GM12878 (cell line): ENCODE data around the gene DDX20. TPM values are rescaled to one million over a fixed set of nuclear protein-coding genes. Genes with fewer than 3 reads are reported as not detected.

ENCODE experiments used
- ATAC-seq: fragments of 200-7000 bp; cut with Tn5 transposase; 3 replicates; pipeline ENCODE4 v1.9.1; 2020; ENCODE audit warnings: mild to moderate bottlenecking, moderate library complexity
- BruUV-seq: library from RNA; stranded (reverse); fragments of 400-500 nt; replicated peaks from 2 replicates; lab custom pipeline; 2021; lab: Mats Ljungman, UMichigan
- CTCF ChIA-PET: fragments of 300-600 bp; sonication (Branson Sonifier 250); formaldehyde crosslinking; extraction: SDS; loops from one replicate; lab custom pipeline; 2021; ENCODE audit warnings: inconsistent platforms; lab: Yijun Ruan, JAX
- POLR2A ChIA-PET: fragments of 350-600 bp; formaldehyde crosslinking; extraction: SDS; loops from one replicate; lab custom pipeline; 2021; ENCODE audit warnings: inconsistent platforms; lab: Charles Lee
- RAD21 ChIA-PET: fragments of 300-600 bp; sonication (Branson Sonifier 250); formaldehyde crosslinking; loops from one replicate; lab custom pipeline; 2023; ENCODE audit warnings: antibody characterized with exemption; ENCODE audit not compliant: unreplicated experiment; lab: Charles Lee
- SMC1A ChIA-PET: fragments of 300-600 bp; sonication (Branson Sonifier 250); formaldehyde crosslinking; loops from one replicate; lab custom pipeline; 2023; ENCODE audit not compliant: unreplicated experiment, uncharacterized antibody; lab: Charles Lee
- DNase-seq: peaks from one replicate; pipeline ENCODE4 v3.0.0-alpha.2; 2011; ENCODE audit warnings: low read depth, low spot score
- FAIRE-seq: peaks from 3 replicates; lab custom pipeline; 2011; peaks lifted over from hg19 to GRCh38; lab: Jason Lieb, UNC
- H2AFZ ChIP-seq: 2 replicates; pipeline ENCODE4 v1.6.0; 2011; ENCODE audit warnings: low read depth, low read length, control low read depth; ENCODE audit not compliant: control insufficient read depth
- H3K27ac ChIP-seq: 2 replicates; pipeline ENCODE4 v1.5.1; 2011; ENCODE audit warnings: control low read depth; ENCODE audit not compliant: control insufficient read depth, insufficient read depth
- H3K27me3 ChIP-seq, 2 experiments: replicated peaks in 1 of 2; 2 replicates each; pipeline versions ENCODE4 v1.6.0 to v1.6.1; 2011; ENCODE audit warnings: low read length in 1 of 2; ENCODE audit not compliant: control insufficient read depth in 2 of 2, insufficient read depth in 2 of 2
- H3K36me3 ChIP-seq, 2 experiments: 2 replicates each; pipeline ENCODE4 v1.5.1; 2011; ENCODE audit warnings: low read length in 1 of 2; ENCODE audit not compliant: control insufficient read depth in 2 of 2, insufficient read depth in 2 of 2
- H3K4me1 ChIP-seq: 2 replicates; pipeline ENCODE4 v1.6.1; 2011; ENCODE audit warnings: mild to moderate bottlenecking, low read length, moderate library complexity, mixed read lengths; ENCODE audit not compliant: control insufficient read depth, insufficient read depth
- H3K4me2 ChIP-seq: 2 replicates; pipeline ENCODE4 v1.6.0; 2011; ENCODE audit warnings: control low read depth; ENCODE audit not compliant: control insufficient read depth, insufficient read depth
- H3K4me3 ChIP-seq: fragments of 200-600 bp; sonication (generic); 2 replicates; pipeline ENCODE4 v1.5.1; 2016
- H3K79me2 ChIP-seq: 2 replicates; pipeline ENCODE4 v1.6.0; 2011; ENCODE audit warnings: low read length; ENCODE audit not compliant: control insufficient read depth, insufficient read depth
- H3K9ac ChIP-seq: 2 replicates; pipeline ENCODE4 v1.8.0; 2011; ENCODE audit warnings: low read length, control low read depth, mixed read lengths; ENCODE audit not compliant: control insufficient read depth, insufficient read depth
- H3K9me3 ChIP-seq: replicated peaks from 3 replicates; pipeline ENCODE4 v1.5.1; 2011; ENCODE audit warnings: mild to moderate bottlenecking, low read length; ENCODE audit not compliant: control insufficient read depth, insufficient read depth
- H4K20me1 ChIP-seq: 2 replicates; pipeline ENCODE4 v1.6.0; 2011; ENCODE audit not compliant: control insufficient read depth, insufficient read depth
- DPF2 ChIP-seq: fragments of 450-650 bp; IDR thresholded peaks from 2 replicates; pipeline ENCODE4 v1.6.1; 2017; ENCODE audit warnings: mild to moderate bottlenecking
- EED ChIP-seq: sonication (generic); IDR thresholded peaks from 2 replicates; pipeline ENCODE4 v1.6.1; 2016; ENCODE audit warnings: antibody characterized with exemption, low read depth
- JUND ChIP-seq: IDR thresholded peaks from 2 replicates; pipeline ENCODE4 v1.6.1; 2012; ENCODE audit warnings: low read depth, mild to moderate bottlenecking, low read length, improper control_type of control experiment, moderate library complexity
- PML ChIP-seq: IDR thresholded peaks from 2 replicates; pipeline ENCODE4 v1.6.1; 2012; ENCODE audit warnings: low read length, inconsistent platforms
- POLR2A ChIP-seq: IDR thresholded peaks from 2 replicates; pipeline ENCODE4 v1.6.1; 2011; ENCODE audit warnings: low read depth, mild to moderate bottlenecking, low read length
- POU2F2 ChIP-seq: IDR thresholded peaks from 3 replicates; pipeline ENCODE4 v1.6.1; 2011; ENCODE audit warnings: low read depth, mild to moderate bottlenecking, low read length, borderline replicate concordance
- RAD21 ChIP-seq: IDR thresholded peaks from 2 replicates; pipeline ENCODE4 v1.6.1; 2011; ENCODE audit warnings: mild to moderate bottlenecking, low read depth, low read length, moderate library complexity; ENCODE audit not compliant: insufficient read depth
- RFX5 ChIP-seq: IDR thresholded peaks from 2 replicates; pipeline ENCODE4 v1.6.1; 2011; ENCODE audit warnings: low read depth, low read length, improper control_type of control experiment
- RUNX3 ChIP-seq: IDR thresholded peaks from 2 replicates; pipeline ENCODE4 v1.6.1; 2012; ENCODE audit warnings: low read length, inconsistent platforms
- SP1 ChIP-seq: IDR thresholded peaks from one replicate; pipeline ENCODE4 v1.6.1; 2011; ENCODE audit warnings: low read depth, low read length
- WGBS: methylation state at CpG from one replicate; pipeline ENCODE4 v1.1.6; 2016; ENCODE audit warnings: low lambda C conversion rate; ENCODE audit not compliant: insufficient replicate concordance, insufficient coverage; ENCODE audit errors: missing lambda C conversion rate; 5-methylcytosine and 5-hydroxymethylcytosine counted together
- in situ Hi-C: fragments of 300-500 bp; cut with MboI; formaldehyde crosslinking; loops from 9 replicates; pipeline ENCODE4 v1.14.3; 2018; ENCODE audit warnings: mixed read lengths
- intact Hi-C: fragments of 100-400 bp; cut with micrococcal nuclease; formaldehyde crosslinking; loops from one replicate; pipeline ENCODE4 v1.14.2; 2022; ENCODE audit not compliant: unreplicated experiment
- polyA plus RNA-seq, 11 experiments: library from polyadenylated mRNA; depleted of rRNA in 4 of 11; unstranded in 6 of 11; stranded (reverse) in 5 of 11; fragments of >200 nt; fragmentation: Nextera tagmentation in 4 of 11; fragmentation: Illumina TruSeq in 1 of 11; extraction: Ambion mirVana in 4 of 11; extraction: Trizol in 1 of 11; gene quantifications; 1 replicate in 1 of 11; 2 replicates in 10 of 11; pipeline versions ENCODE4 v1.2.1 to v1.2.3, GENCODE V29; 2011 to 2016; ENCODE audit warnings: inconsistent platforms in 2 of 11, missing spikeins in 2 of 11, low read depth in 1 of 11
- total RNA-seq, 4 experiments: library from RNA; depleted of rRNA in 3 of 4; stranded (reverse); fragments of >200 nt in 3 of 4; fragmentation: Illumina TruSeq in 1 of 4; extraction: Trizol in 1 of 4; gene quantifications; 2 replicates each; pipeline versions ENCODE4 v1.2.1 to v1.2.3, GENCODE V29; 2013 to 2021
- TF ChIP-seq, protein P1 (sequence below): fragments of 450-650 bp; IDR thresholded peaks from 2 replicates; pipeline ENCODE4 v1.6.1; 2017; ENCODE audit warnings: low read depth, mild to moderate bottlenecking, moderate library complexity
- TF ChIP-seq, protein P2 (sequence below): fragments of 450-650 bp; IDR thresholded peaks from 2 replicates; pipeline ENCODE4 v1.6.1; 2017; ENCODE audit warnings: antibody characterized with exemption, mild to moderate bottlenecking, moderate library complexity
- TF ChIP-seq, protein P3 (sequence below), 3 experiments: IDR thresholded peaks in 2 of 3; conservative IDR thresholded peaks in 1 of 3; 2 replicates each; pipeline ENCODE4 v1.5.1; 2011; ENCODE audit warnings: low read depth in 3 of 3, low read length in 3 of 3, mild to moderate bottlenecking in 3 of 3, control low read depth in 2 of 3, moderate library complexity in 2 of 3, inconsistent platforms in 1 of 3, mixed read lengths in 1 of 3; ENCODE audit not compliant: control insufficient read depth in 2 of 3, insufficient read depth in 1 of 3; ENCODE audit errors: extremely low read depth in 1 of 3

Gene DDX20
- total and polyA plus RNA-seq, 10 of the 15 experiments (the other 5 are each of a cell fraction or from before 2014, with no cell fraction given), result 7.2 to 30.6 (median 25.1) TPM

DNA sequence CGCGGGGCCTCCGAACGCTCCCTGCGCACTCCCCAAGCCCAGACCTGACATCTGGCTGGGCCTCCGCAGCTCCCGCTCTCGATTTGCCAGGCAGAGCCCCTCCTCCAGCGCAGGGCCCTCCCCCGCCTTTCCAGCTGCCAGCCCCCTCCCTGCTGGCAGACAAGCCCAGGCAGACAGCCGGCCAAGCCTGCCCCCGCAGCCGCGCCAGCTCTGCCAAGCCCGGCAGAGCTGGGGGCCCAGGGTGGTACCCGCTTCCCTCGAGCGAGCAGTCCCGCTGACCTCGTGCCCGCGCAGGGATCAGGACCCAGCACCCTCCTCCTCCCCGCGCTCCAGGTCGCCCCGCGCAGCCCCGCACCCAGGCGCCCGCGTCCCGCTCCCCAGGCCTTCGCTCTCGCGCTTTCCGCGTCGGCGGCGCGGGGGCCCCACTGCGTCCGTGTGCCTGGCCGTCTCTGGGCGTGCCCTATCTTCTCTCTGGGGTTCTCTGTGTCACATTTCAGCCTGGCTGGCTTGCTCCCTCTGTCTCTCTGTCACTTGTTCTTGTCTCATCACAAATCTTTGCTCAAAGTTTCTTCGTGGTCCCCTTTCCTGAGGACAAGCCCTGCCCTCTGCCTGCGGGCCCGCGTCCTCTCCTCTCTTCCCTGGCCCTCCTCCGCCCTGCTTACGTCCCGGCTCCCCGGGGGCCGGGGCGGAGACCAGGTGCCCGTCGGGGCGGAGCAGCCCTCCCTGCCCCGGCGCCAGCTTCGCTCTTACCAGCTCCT is 17.1 kb upstream of the DDX20 start (continued):
- TF ChIP-seq, protein P1, sequence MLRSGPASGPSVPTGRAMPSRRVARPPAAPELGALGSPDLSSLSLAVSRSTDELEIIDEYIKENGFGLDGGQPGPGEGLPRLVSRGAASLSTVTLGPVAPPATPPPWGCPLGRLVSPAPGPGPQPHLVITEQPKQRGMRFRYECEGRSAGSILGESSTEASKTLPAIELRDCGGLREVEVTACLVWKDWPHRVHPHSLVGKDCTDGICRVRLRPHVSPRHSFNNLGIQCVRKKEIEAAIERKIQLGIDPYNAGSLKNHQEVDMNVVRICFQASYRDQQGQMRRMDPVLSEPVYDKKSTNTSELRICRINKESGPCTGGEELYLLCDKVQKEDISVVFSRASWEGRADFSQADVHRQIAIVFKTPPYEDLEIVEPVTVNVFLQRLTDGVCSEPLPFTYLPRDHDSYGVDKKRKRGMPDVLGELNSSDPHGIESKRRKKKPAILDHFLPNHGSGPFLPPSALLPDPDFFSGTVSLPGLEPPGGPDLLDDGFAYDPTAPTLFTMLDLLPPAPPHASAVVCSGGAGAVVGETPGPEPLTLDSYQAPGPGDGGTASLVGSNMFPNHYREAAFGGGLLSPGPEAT, result no peak
- no peak for TF ChIP-seq JUND
- no peak for TF ChIP-seq RAD21

DNA sequence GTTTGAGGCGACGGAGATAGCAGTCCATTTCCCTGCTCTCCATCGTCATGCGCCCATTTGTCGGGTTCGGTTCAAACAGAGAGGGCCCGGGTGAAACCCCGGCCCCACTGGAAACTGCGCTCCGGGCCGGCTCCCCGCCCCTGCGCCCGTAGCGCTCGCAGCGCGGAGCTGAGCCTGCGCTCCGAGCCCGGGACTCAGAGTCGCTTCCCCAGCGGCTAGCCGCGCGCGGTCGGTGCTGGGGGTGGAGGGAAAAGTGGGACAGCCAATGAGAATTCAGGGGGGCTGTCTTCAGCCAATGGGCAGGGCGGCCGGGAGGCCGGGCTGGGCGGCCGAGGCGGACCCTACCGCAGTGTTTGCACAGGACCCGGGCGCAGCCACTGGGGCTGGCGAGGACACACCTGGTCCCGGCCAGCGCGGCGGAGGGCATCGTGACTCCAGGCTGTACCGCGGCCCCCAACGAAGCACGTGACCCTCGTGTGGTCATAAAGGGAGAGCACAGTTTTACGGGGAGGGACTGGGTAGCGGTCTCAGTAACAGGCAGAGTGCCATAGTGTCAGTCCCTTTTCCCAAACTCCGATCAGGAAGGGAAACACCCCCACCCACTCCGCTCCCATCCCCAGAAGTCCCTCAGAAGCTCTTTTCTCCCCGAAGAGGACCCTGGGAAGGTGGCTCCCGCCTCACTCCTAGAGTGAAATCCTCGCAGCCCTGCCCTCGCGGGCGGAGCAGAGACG is 16.3 kb upstream of the DDX20 start, which contains the start of gene INKA2:
Gene INKA2 (minus strand): TSS at position 202 of the 731 bp plus-strand sequence. CDS start 153 bp downstream, at position 49.
- POLR2A ChIA-PET, result interaction anchor here (0.6 to 2.2 kb wide), 9 partner anchors 8 to 261 kb away, joined by 3 to 6 read pairs (median 3); no protein-coding TSS in a partner anchor
- peak within 1 kb of the TSS; percentile 85 for H2AFZ ChIP-seq
- peak; percentile 59 for FAIRE-seq
- TF ChIP-seq, protein P2, sequence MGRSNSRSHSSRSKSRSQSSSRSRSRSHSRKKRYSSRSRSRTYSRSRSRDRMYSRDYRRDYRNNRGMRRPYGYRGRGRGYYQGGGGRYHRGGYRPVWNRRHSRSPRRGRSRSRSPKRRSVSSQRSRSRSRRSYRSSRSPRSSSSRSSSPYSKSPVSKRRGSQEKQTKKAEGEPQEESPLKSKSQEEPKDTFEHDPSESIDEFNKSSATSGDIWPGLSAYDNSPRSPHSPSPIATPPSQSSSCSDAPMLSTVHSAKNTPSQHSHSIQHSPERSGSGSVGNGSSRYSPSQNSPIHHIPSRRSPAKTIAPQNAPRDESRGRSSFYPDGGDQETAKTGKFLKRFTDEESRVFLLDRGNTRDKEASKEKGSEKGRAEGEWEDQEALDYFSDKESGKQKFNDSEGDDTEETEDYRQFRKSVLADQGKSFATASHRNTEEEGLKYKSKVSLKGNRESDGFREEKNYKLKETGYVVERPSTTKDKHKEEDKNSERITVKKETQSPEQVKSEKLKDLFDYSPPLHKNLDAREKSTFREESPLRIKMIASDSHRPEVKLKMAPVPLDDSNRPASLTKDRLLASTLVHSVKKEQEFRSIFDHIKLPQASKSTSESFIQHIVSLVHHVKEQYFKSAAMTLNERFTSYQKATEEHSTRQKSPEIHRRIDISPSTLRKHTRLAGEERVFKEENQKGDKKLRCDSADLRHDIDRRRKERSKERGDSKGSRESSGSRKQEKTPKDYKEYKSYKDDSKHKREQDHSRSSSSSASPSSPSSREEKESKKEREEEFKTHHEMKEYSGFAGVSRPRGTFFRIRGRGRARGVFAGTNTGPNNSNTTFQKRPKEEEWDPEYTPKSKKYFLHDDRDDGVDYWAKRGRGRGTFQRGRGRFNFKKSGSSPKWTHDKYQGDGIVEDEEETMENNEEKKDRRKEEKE, result no peak
- TF ChIP-seq RUNX3 (peak; percentile 16; the same call in 1 of the 2 replicates), SP1 (peak; percentile 82), POLR2A (peak; percentile 41; the same call in 1 of the 2 replicates), DPF2 (peak; percentile 11; the same call in 1 of the 2 replicates), EED (no peak; the same call in 1 of the 2 replicates), PML (no peak), RFX5 (peak; percentile 55; the same call in 1 of the 2 replicates), POU2F2 (no peak)
- TF ChIP-seq, protein P3, sequence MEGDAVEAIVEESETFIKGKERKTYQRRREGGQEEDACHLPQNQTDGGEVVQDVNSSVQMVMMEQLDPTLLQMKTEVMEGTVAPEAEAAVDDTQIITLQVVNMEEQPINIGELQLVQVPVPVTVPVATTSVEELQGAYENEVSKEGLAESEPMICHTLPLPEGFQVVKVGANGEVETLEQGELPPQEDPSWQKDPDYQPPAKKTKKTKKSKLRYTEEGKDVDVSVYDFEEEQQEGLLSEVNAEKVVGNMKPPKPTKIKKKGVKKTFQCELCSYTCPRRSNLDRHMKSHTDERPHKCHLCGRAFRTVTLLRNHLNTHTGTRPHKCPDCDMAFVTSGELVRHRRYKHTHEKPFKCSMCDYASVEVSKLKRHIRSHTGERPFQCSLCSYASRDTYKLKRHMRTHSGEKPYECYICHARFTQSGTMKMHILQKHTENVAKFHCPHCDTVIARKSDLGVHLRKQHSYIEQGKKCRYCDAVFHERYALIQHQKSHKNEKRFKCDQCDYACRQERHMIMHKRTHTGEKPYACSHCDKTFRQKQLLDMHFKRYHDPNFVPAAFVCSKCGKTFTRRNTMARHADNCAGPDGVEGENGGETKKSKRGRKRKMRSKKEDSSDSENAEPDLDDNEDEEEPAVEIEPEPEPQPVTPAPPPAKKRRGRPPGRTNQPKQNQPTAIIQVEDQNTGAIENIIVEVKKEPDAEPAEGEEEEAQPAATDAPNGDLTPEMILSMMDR (IDR thresholded peaks at IDR 0.05 in 2 of 3, conservative IDR thresholded peaks at IDR 0.05 in 1 of 3; ENCODE audit: control insufficient read depth in 2 of 3, extremely low read depth in 1 of 3, insufficient read depth in 1 of 3, low read depth in 3 of 3, low read length in 3 of 3), result peak in 1 of 3 experiments; percentile 11; a peak in 1 of 6 replicates

More for the DNA sequence above, 16.3 kb upstream of the DDX20 start, which contains the start of gene INKA2:
- ChIA-PET CTCF (interaction anchor here (0.6 to 12.7 kb wide), 15 partner anchors 10 to 709 kb away, joined by 3 to 135 read pairs (median 5); no protein-coding TSS in a partner anchor), SMC1A (interaction anchor here (0.7 to 4.8 kb wide), 11 partner anchors 8 to 299 kb away, joined by 3 to 31 read pairs (median 5); no protein-coding TSS in a partner anchor), RAD21 (interaction anchor here (1.2 to 3.9 kb wide), 11 partner anchors 12 to 519 kb away, joined by 3 to 26 read pairs (median 6); partner anchors contain the start of gene DDX20)
- no peaks in the 10 kb centered on the region for H3K36me3 ChIP-seq
- ATAC-seq (peak; percentile 90), DNase-seq (peak; percentile 47)
- no peaks in the 10 kb centered on the region for H3K79me2 ChIP-seq
- intact Hi-C loops (loop anchor here (1.0 kb wide), 1 partner anchor 16 kb away; the partner anchor contains the start of gene DDX20), in situ Hi-C loops (no loop called here)
- peaks cover 0 to 8% of the 10 kb centered on the region in 2 experiments; a peak in 2 of 4 replicates for H3K27me3 ChIP-seq
- no TSS peak for BruUV-seq
- peak within 1 kb of the TSS; percentile 56 for H3K9ac ChIP-seq
- peaks cover 11% of the 10 kb centered on the region for H3K4me1 ChIP-seq
- no peaks in the 10 kb centered on the region for H4K20me1 ChIP-seq
- under 1% methylated on average over 59 of the region's 59 CpGs for WGBS
- no peaks in the 10 kb centered on the region for H3K9me3 ChIP-seq
- H3K4me2 ChIP-seq, result peak within 1 kb of the TSS; percentile 100
- H3K27ac ChIP-seq, result peak within 1 kb of the TSS; percentile 45
- H3K4me3 ChIP-seq, result peak within 1 kb of the TSS; percentile 86
